Nephron progenitor cell (in vitro differentiated cells): ENCODE data around the gene FOXP1.
A peak's percentile ranks its signal among the peaks of the same experiment; 100 is the strongest.

Source experiments
- DNase-seq: peaks from one replicate; pipeline ENCODE4 v3.0.0; 2021
- H3K27ac Mint-ChIP-seq: 2 replicates; pipeline ENCODE4 v1.8.0; 2021; ENCODE audit warnings: mild to moderate bottlenecking, moderate library complexity, mixed read lengths
- H3K27me3 Mint-ChIP-seq: 2 replicates; pipeline ENCODE4 v1.8.0; 2021; ENCODE audit warnings: mild to moderate bottlenecking, low read depth, mixed read lengths; ENCODE audit not compliant: poor library complexity
- H3K36me3 Mint-ChIP-seq: 2 replicates; pipeline ENCODE4 v1.8.0; 2021; ENCODE audit warnings: low read depth, mixed read lengths
- H3K4me1 Mint-ChIP-seq: 2 replicates; pipeline ENCODE4 v1.8.0; 2021; ENCODE audit warnings: mixed read lengths
- H3K4me3 Mint-ChIP-seq: 2 replicates; pipeline ENCODE4 v1.8.0; 2021; ENCODE audit warnings: mild to moderate bottlenecking, moderate library complexity, mixed read lengths
- H3K9me3 Mint-ChIP-seq: 2 replicates; pipeline ENCODE4 v1.8.0; 2021; ENCODE audit warnings: mild to moderate bottlenecking, moderate library complexity, mixed read lengths
- CTCF ChIP-seq: fragments of 200-600 bp; sonication (generic); IDR thresholded peaks from 2 replicates; pipeline ENCODE4 v1.5.0; 2021; ENCODE audit warnings: antibody characterized with exemption

Gene FOXP1

GRCh38 chr3:71166339-71167240 lies 416.9 kb downstream of the FOXP1 start:
- Mint-ChIP-seq H3K27ac (peak overlapping the region; percentile 89), H3K36me3 (peaks cover 50% of the 10 kb centered on the region), H3K9me3 (peaks cover 25% of the 10 kb centered on the region), H3K27me3 (no peaks in the 10 kb centered on the region), H3K4me1 (peaks cover 76% of the 10 kb centered on the region), H3K4me3 (peak overlapping the region; percentile 1)
- no peak for TF ChIP-seq CTCF
- DNase-seq, result no peak

GRCh38 chr3:71164881-71165280 lies 418.6 kb downstream of the FOXP1 start:
- H3K4me3 Mint-ChIP-seq, result no peak overlapping the region
- DNase-seq, result no peak
- H3K36me3 Mint-ChIP-seq, result peaks cover 65% of the 10 kb centered on the region
- no peak overlapping the region for H3K27ac Mint-ChIP-seq
- H3K9me3 Mint-ChIP-seq, result peaks cover 35% of the 10 kb centered on the region
- H3K27me3 Mint-ChIP-seq, result peaks cover 3% of the 10 kb centered on the region
- peaks cover 69% of the 10 kb centered on the region for H3K4me1 Mint-ChIP-seq
- TF ChIP-seq CTCF, result no peak

GRCh38 chr3:71163198-71163918 lies 420.2 kb downstream of the FOXP1 start:
- Mint-ChIP-seq H3K4me3 (no peak overlapping the region), H3K27me3 (peaks cover 3% of the 10 kb centered on the region), H3K36me3 (peaks cover 71% of the 10 kb centered on the region), H3K27ac (no peak overlapping the region), H3K9me3 (peaks cover 35% of the 10 kb centered on the region), H3K4me1 (peaks cover 54% of the 10 kb centered on the region)
- TF ChIP-seq CTCF, result no peak
- no peak for DNase-seq

GRCh38 chr3:71162221-71162620 lies 421.3 kb downstream of the FOXP1 start:
- Mint-ChIP-seq H3K9me3 (peaks cover 35% of the 10 kb centered on the region), H3K4me3 (no peak overlapping the region), H3K27ac (no peak overlapping the region), H3K36me3 (peaks cover 71% of the 10 kb centered on the region), H3K27me3 (peaks cover 3% of the 10 kb centered on the region), H3K4me1 (peaks cover 44% of the 10 kb centered on the region)
- no peak for TF ChIP-seq CTCF
- no peak for DNase-seq

GRCh38 chr3:71160785-71161546 lies 422.6 kb downstream of the FOXP1 start:
- TF ChIP-seq CTCF, result no peak
- no peak overlapping the region for H3K27ac Mint-ChIP-seq
- peaks cover 25% of the 10 kb centered on the region for H3K9me3 Mint-ChIP-seq
- H3K4me3 Mint-ChIP-seq, result no peak overlapping the region
- H3K27me3 Mint-ChIP-seq, result peaks cover 3% of the 10 kb centered on the region
- H3K4me1 Mint-ChIP-seq, result peaks cover 42% of the 10 kb centered on the region
- DNase-seq, result no peak
- peaks cover 60% of the 10 kb centered on the region for H3K36me3 Mint-ChIP-seq
